SKM-1 (cell line): Measurements from ENCODE around the gene ITIH3.

ENCODE experiments used
- DNase-seq: peaks from one replicate; lab custom pipeline; 2025; ENCODE audit not compliant: unreplicated experiment; lab: John Stamatoyannopoulos, UW

Gene ITIH3

DNA sequence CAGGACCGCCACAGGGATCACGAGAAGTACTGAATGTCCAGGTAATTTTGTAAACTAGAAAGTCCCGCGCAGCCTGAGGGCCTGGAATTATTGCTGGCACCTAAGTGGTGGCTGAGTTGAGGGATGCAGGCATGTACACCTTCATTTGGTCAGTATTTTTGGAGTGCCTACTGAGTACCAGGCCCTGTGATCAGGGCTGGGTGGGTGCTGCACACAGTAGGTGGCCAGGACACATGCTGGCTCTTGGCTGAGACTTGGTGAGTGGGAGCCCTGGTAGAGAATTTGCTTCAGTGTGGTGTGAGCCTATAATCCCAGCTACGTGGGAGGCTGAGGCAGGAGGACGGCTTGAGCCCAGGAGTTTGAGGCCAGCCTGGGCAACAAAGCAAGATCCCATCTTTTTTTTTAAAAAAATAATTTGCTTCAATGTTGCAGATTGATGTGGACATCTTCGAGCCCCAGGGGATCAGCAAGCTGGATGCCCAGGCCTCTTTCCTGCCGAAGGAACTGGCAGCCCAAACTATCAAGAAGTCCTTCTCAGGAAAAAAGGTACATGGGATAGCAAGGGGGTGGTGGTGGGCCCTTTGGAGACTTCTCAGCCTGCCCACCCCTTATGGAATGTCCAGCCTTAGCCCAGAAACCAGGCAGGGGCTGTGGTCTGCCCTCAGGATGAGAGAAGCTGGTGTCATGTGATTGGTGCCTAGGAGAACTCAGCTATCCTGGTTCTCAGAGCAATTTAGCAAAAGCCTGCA is 14.6 kb upstream of the ITIH3 start:
- DNase-seq = no peak

DNA sequence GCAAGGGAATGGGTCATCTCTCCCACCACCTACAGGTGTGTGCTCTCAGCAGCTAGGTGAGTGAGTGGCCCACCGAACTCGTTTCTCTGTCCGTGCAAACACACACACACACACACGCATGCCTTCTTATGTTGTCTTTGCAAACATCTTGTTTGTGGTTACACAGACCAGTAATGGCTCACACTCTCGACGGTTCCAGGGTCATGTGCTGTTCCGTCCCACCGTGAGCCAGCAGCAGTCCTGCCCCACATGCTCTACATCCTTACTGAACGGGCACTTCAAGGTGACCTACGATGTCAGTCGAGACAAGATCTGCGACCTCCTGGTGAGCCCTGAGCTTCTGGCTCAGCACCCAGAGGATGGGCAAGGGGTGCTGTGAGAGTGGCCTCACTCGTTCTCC is 12.9 kb upstream of the ITIH3 start:
- no peak for DNase-seq

DNA sequence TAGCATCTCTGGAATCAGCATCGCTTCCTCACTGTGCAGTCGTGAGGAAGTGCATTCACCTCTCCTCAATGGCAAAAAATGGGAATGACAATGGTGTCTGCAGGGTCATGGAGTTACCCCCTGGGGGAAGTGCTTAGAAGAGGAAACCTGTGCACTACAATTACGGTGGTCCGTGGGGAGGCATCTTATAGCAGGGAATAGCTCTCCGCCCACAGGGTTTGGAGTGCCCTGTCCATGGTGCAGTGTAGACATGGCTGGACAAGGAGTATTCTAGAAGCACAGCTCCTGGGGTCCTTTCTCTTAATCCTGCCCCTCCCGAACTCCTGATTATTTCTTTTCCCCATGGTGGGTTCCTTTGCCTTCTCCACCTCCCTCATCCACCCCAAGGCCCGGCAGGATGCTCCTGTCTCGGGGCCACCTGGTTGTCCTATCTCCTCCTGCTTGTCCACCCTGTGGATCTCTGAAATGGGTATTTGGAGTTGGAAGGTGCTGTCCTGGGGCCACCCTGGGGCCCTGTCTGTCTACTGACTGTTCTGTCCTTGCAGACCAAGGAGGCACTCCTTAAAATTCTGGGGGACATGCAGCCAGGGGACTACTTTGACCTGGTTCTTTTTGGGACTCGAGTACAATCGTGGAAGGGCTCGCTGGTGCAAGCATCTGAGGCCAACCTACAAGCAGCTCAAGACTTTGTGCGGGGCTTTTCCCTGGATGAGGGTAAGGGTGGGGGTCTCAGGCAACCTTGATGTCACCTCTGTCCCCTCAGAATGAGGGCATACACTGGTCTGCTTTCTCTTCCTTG is 12.0 kb upstream of the ITIH3 start:
- no peak for DNase-seq

DNA sequence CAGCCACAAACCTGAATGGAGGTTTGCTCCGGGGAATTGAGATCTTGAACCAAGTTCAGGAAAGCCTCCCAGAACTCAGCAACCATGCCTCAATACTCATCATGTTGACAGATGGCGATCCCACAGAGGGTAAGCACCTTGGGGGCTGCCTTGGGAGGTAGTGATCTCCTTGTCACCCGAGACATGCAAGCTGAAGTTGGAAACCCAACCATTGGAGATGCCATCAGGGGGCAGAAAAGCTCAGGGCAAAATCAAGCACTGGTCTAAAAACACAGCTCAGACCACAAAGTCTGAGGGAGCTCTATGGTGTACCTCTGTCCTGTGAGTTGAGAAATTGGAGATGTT is 11.4 kb upstream of the ITIH3 start:
- no peak for DNase-seq

DNA sequence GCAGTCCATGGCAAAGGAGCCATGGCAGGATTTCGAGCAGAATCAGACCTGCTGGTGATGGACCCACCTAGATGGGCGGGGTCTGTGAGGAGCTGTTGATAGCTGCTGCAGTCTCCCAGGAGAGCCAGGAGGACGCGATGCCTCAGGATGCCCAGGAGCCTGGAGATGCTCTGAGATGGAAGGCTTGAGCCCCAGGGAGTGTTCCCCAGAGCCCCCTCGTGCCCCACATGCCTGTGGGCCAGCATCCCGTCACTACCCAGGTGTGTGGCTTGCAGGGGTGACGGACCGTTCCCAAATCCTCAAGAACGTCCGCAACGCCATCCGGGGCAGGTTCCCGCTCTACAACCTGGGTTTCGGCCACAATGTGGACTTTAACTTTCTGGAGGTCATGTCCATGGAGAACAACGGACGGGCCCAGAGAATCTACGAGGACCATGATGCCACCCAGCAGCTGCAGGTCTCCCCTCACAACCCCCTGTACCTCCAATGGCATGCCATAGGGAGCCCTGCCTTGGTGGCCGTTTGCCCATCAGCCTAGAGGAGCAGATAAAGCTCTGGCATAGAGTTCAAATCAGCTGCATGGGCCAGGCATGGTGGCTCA is 10.5 kb upstream of the ITIH3 start:
- DNase-seq = no peak

DNA sequence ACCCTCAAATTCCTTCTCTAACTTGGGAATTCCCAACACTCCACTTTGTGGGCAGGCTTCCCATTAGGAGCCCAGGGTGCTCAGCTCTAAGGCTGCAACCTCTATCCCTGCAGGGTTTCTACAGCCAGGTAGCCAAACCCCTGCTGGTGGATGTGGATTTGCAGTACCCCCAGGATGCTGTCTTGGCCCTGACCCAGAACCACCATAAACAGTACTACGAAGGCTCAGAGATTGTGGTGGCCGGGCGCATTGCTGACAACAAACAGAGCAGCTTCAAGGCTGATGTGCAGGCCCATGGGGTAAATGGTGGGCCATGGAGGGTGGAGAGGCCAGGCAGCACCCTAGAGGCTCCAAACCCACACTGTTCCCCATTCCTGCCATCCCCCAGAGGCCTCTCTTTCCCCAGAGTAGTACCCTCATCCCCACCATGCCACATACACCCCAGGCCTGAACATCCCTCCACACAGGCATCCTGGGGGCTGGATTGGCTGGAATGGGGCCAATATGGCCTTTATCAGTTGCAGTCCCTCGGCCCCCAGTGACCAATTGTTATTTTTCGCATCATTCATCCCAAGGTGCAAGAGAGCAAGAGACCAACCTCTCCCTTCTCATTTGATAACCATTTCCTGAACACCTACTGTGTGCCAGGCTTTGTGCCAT is 9.5 kb upstream of the ITIH3 start:
- DNase-seq = no peak

DNA sequence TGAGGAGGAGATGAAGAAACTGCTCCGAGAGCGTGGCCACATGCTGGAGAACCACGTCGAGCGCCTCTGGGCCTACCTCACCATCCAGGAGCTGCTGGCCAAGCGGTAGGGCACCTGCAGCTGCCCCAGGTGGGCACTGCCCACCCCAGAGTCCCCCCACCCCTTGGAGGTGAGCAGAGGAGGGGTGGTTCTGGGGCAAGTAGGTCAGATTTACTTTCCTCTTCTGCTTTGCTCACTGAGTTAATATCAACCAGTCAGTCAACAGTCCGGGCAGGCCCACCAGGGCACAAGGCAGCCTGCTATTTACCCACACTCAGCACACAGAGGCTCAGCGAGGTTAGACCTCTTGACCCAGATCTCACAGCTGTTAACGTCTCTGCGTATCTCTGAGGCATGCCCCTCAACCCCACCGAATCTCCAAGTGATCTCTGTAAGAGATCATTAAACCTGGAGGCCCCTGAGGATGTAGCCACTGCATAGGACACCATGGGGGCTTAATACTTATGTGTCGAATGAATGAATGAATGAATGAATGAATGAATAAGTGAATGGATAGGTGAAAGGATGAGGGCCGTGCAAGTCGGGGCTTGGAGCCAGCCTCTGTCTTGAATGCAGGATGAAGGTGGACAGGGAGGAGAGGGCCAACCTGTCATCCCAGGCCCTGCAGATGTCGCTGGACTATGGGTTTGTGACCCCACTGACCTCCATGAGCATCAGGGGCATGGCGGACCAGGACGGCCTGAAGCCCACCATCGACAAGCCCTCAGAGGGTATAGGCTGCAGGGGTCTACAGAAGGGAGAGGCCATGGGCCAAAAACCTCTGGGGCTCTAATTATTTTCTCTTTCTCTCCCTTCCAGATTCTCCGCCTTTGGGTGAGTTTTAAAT is 8.0 kb upstream of the ITIH3 start:
- DNase-seq = no peak

DNA sequence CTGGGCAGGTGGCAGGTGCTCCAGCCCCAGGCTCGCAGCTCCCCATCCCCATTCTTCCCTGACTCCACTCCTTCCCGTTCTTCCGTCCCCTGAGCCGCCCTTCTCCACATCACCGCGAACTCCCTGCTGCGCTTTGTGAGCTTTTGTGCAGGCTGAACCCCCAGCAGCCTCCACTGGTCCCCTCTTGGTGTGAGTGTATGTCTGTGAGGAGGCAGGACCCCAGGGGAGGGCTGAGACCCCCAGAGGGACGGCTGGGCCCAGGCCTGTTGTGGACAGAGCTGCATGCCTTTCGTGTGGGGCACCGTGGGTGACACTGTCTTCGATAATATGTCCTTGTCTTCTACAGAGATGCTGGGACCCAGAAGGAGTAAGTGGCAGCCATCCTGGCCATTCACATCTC is 7.3 kb upstream of the ITIH3 start:
- DNase-seq = no peak

DNA sequence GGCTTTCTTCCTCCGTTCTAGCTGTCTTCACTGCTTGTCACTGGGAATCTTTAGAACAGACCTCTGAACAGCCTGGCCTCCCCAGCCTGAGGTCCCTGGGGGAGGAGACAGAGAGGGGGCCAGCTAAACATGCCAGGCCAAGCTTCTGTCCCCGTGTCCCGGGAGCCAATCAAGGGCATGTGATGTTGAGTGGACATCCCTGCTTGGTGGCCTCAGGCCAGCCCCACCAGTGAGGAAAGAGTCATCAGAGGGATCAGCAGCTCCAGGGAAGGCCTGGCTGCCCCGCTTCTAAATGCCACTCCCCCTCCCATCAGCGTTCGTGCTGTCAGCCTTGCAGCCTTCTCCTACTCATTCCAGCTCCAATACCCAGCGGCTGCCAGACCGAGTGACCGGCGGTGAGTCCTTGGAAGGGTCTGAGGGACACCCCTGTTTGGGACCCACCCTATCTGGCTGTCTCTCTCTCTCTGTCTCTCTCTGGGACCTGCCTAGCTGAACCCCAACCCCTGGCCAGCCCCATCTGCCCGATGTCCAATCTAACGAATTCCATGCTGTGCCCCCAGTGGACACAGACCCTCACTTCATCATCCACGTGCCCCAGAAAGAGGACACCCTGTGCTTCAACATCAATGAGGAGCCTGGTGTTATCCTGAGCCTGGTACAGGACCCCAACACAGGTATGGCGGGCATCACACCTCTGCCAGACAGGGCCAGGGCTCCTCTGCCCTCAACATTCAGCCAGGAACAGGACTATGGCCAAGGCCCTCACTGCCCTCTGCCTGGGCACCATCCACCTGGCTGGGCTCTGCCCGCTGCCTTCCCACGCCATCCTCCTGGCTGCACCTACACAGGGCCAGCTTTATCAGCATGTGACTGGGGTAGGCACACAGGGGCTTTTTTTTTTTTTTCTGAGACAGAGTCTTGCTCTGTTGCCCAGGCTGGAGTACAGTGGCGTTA is 6.6 kb upstream of the ITIH3 start:
- DNase-seq = no peak

DNA sequence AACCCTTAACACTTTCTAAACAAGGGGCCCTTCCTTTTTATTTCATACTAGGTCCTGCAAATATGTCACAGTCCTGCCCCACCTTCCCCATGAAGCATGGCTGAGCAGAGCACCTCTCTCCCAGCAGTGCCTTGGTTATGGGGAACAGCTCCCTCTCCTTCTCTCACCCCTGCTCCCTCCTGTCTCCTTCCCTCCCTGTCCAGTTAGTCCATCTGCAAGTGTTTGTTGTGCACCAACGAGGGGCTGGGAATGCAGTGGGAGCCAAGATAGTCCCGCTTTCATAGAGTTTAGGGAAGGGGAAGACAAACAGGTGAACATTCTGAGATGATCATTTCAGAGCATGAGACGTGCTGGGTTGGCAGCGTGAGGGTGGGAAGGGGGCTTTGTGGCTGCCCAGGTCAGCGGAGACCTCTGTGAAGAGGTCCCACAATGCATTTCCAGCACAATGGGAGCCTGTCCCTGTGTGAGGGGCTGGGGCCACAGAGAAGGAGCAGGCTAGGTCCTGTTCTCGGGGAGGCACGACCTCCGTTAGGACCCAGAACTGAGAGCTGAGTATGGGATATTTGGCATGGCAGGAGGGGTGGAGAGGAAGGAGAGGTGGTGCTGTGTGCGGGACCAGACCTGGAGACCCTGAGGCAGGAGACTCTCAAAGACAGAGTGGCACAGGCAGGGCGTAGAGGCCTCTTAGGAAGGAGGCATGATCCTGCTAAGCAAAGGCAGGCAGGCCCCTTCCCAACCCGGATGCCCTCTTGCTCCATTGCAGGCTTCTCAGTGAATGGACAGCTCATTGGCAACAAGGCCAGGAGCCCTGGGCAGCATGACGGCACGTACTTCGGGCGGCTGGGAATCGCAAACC is 5.5 kb upstream of the ITIH3 start:
- no peak for DNase-seq

DNA sequence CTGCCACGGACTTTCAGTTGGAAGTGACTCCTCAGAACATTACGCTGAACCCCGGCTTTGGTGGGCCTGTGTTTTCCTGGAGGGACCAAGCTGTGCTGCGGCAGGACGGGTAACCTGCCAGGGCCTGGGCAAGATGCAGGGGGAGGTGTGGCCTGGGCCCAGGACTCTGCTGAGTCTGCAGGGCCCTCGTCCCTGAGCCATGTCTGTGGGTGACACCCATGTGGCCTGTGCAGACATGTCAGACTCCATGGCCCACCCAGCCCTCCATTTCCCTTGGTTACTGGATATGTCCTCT is 4.9 kb upstream of the ITIH3 start:
- no peak for DNase-seq

DNA sequence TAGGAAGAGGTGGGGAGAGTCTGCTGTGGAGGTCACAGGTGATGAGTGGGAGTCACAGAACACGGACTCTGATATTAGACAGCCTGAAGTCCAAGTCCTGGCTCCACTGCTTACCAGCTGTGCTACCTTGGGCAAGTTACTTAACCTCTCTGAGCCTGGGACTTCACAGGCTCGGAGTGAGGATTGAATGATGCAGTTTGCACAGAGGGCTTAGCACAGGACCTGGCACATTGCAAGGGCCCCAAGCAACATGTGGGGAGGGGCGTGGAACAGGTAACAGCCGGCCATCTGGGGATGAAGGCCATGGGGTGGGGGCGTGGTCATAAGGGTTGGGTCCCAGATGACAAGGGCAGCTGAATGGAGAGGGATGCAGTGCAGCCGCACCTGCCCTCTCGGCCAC is 4.3 kb upstream of the ITIH3 start:
- DNase-seq = no peak

DNA sequence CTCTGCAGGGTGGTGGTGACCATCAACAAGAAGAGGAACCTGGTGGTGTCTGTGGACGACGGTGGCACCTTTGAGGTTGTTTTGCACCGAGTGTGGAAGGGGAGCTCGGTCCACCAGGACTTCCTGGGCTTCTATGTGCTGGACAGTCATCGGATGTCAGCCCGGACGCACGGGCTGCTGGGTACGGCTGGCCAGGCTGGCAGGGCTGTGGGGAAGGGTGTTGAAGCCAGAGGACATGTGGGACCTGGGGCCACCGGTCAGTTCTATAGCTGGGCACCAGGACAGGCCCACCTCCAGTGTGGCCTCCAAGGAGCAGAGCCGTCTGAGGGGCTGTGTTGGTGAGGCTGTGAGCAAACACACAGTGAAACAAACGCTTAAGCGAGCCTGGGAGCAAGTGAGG is 3.9 kb upstream of the ITIH3 start:
- DNase-seq = no peak

DNA sequence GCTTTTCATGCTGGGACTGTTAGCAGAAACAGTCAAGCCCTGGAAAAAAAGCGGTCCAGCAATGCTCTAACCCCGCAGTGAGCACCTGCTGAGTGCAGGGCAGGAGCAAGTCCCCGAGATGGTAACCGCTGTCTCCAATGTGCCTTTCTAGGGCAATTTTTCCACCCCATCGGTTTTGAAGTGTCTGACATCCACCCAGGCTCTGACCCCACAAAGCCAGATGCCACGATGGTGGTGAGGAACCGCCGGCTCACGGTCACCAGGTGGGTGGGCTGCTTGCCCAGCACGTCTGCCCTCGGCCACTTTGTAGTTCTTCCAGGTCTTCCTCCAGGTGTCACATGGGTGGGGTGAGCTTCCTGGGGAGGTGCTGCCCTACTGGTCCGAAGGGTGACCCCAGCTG is 3.2 kb upstream of the ITIH3 start:
- no peak for DNase-seq

DNA sequence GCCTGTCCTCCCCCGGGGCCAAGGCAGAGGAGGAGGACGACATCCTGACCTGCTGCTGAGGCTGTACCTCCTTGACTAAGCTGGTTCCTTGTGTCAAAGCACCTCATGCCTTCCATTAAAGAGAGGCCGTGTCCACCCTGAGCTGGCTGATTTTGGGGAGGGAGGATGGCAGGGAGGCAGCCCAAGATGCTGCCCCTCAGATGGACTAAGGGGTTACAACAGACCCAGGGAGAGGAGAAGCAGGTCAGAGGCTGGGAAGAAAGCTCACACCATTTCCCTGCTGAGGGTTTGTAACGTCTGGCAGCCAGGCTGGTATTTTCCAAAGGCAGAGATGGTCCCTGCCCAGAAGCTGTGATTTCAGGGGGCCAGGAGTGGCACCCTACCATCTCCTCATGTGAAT is 2.7 kb upstream of the ITIH3 start:
- DNase-seq = no peak

DNA sequence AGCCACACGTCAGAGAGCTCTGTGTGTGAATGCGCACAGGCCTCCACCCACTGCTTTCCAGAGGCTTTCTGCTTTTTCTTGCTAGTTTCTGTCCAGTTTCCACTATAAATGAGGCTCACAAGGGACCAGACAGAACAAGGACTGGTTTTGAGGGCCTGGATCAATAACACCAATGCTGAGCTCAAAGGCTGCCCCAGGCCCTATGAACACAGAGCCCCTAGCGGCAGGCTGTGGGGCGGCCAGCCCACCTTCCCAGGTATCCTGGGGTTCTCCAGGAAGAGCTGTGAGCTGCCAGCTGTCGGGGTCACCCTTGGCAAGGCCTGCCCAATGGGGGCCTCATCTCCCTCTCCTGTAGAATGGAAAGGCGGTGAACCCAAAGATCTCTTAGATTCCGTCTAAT is 2.2 kb upstream of the ITIH3 start:
- DNase-seq = no peak

DNA sequence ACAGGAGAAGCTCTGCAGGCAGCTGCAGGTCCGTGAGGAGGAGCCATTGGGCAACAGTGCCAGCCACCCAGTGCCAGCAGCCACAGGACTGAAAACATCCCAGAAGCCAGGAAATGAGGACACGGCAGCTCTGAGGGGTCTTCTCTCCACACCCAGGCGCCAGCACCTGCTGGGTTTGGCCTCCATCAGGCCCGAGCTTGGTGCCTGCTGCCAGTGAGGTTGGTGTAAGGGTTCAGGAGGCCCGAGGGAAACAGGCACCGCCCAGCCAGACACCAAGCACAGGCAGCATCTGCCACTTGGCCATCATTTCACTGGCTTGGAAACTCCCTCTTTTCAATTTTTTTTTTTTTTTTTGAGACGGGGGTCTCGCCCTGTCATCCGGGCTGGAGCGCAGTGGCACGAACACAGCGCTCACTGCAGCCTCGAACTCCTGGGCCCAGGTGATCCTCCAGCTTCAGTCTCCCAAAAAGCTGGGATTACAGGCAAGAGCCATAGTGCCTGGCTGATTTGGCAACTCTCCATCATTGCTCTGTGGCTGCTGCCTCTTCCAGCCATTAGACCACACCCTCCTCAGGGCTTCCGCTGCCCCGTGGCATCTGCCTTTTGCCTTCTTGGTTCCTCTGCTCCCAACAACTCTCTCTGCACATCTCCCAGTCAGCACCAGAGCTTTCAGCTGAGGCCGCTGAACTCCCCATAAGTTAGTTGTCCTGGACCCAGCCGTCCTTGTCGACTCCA is 1.5 kb upstream of the ITIH3 start:
- no peak for DNase-seq
